AG10803 (cell line): ENCODE data around the gene LOC128125822.

Experiments used
- DNase-seq: peaks from one replicate; pipeline ENCODE4 v3.0.0; 2010; ENCODE audit warnings: low read depth
- H3K4me3 ChIP-seq: 2 replicates; pipeline ENCODE4 v1.5.1; 2011; ENCODE audit warnings: mild to moderate bottlenecking, low read length, control low read depth
- TF ChIP-seq, protein P1 (sequence below): conservative IDR thresholded peaks from 2 replicates; pipeline ENCODE4 v1.5.1; 2011; ENCODE audit warnings: mild to moderate bottlenecking, low read length, control low read depth, inconsistent platforms

The LOC128125822 gene

DNA sequence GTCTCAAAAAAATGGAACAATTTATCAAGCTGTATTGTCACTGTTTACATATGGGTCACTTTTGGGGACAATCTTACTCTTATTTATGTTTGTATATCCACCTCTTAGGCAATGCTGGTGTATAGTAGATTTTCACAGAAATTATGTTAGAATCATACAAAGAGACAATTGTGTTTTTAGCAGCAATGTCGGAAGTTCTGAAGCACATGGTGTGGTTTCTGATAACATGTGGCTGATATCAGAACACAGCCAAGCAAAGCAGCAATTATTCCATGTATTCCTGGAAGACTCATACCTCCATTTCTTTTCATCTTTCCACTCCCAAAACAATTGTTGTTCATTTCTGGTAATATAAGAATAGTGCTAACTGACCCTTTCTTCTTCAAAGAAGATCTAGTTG is 17.5 kb upstream of the LOC128125822 start:
- TF ChIP-seq, protein P1, sequence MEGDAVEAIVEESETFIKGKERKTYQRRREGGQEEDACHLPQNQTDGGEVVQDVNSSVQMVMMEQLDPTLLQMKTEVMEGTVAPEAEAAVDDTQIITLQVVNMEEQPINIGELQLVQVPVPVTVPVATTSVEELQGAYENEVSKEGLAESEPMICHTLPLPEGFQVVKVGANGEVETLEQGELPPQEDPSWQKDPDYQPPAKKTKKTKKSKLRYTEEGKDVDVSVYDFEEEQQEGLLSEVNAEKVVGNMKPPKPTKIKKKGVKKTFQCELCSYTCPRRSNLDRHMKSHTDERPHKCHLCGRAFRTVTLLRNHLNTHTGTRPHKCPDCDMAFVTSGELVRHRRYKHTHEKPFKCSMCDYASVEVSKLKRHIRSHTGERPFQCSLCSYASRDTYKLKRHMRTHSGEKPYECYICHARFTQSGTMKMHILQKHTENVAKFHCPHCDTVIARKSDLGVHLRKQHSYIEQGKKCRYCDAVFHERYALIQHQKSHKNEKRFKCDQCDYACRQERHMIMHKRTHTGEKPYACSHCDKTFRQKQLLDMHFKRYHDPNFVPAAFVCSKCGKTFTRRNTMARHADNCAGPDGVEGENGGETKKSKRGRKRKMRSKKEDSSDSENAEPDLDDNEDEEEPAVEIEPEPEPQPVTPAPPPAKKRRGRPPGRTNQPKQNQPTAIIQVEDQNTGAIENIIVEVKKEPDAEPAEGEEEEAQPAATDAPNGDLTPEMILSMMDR: no peak
- no peak overlapping the region for H3K4me3 ChIP-seq
- no peak for DNase-seq

DNA sequence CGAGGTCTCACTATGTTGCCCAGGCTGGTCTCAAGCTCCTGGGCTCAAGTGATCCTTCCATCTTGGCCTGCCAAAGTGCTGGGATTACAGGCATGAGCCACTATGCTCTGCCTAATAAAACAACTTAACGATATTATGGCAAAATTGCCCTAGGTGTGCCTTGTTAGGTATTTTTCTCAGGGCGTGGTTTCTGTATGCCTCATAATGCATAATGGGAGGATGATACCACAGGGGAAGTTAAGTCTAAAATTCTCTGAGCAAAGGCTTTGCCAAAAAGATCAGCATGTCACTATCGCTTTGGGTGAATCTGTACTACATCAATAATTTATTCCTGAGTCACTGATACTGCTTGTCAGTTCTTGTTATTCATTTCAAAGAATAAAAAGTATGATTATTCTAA is 15.9 kb upstream of the LOC128125822 start:
- TF ChIP-seq, protein P1: no peak
- DNase-seq: no peak
- H3K4me3 ChIP-seq: no peak overlapping the region

DNA sequence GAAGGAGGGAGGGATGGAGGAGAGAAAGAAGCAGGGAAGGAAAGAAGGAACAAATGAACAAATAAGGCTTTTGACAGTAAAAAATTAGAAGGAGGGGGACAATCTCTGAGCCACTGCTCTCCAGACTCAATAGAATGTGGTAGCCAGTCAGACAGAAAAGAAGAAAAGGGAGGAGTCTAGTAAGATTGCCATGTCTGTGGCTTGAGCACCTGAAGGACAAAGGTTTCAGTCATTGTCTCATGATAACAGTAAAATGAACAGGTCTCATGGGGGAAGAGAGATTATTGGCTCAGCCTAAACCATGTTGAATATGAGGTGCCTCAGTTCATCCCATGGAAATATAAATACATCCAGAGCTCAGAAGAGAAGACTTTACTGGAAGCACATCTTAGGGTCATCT is 14.0 kb upstream of the LOC128125822 start:
- TF ChIP-seq, protein P1: no peak
- H3K4me3 ChIP-seq: no peak overlapping the region
- DNase-seq: no peak

DNA sequence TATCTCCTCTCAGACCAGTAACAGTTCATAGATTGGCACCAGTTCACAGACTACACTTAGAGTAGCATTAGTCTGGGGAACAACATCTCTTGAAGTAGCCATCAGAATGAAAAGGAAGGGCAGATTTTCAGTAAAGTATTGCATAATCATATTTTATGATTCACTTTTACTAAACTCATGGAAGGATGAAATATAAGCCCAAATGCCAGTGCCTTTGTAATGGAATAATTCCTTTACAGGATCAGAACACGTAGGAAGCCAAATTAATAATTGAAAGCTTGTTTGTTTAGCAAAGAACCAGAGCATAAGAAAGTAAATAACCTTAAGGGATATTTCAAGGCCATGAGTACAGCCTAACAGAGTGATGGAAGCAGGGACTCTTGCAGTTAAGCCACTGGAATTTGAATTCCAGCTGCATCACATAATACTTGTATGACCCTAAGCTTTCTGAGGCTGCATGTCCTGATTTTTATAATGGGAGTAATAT is 11.4 kb upstream of the LOC128125822 start:
- peak; percentile 28 for DNase-seq
- TF ChIP-seq, protein P1: no peak
- H3K4me3 ChIP-seq: no peak overlapping the region

DNA sequence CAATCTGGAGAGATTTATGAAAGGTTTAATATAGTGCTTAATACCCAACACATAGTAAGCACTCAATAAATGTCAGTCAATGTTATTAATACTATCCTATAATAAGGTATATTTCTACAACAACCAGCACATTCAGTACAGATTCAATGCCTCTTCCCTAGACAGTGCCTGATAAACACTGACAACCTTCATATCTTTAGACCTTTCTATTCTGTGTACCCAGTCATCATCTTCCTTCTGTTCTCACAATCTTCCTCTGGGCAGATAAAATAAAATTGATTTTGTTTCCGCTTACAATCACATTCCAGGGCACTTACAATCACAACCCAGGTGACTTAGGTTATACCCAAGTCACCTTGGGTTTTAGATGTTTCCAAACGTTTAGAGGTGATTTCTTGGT is 11.0 kb upstream of the LOC128125822 start:
- DNase-seq: no peak
- TF ChIP-seq, protein P1: no peak
- no peak overlapping the region for H3K4me3 ChIP-seq

DNA sequence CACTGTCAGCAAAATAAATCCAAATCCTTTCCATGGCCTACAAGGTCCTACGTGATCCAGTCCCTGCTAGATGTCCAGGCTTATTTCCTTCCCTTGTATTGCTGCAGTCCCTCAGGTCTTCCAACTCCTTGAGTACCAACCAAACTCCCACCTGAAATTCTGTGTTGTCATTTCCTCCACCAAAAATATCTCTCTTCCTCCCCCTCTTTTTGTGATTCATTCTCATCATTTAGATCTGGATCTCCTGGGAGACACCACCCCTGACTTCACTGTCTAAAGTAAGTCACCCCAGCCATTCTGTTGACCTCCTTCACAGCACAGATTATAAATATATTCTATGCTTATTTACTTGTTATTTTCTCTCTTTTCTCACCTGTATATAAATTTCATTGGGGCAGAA is 9.0 kb upstream of the LOC128125822 start:
- TF ChIP-seq, protein P1: no peak
- DNase-seq: no peak
- H3K4me3 ChIP-seq: no peak overlapping the region

DNA sequence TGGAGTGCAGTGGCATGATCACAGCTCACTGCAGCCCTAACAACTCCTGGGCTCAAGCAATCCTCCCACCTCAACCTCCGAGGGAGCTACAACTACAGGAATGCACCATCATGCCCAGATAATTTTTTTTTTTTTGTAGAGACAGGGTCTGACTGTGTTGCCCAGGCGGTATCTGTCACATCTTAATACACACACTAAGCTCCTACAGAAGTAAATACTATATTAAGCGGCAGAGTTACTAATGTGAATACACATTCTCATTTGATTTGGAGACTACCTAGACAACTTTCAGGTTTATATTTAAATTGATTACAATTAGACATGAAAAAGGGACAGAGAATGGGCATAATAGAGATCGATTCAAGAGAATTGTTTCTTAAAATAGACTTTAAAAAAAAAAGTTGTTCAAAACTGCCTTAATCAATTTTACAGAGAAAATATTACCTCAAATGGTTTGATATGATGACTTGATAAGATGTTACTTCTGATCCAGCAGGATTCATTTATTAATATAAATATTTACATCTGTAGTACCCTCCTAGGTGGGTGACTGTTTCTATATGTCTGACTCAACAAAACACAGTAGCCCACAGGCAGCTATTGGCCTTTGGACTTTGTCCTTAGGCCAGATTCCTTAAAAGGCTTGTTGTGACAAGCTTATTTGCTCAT is 7.1 kb upstream of the LOC128125822 start:
- no peak for DNase-seq
- TF ChIP-seq, protein P1: no peak

More for the DNA sequence above, 7.1 kb upstream of the LOC128125822 start:
- H3K4me3 ChIP-seq: no peak overlapping the region
